GM19023 (cell line): ENCODE data around the gene C10orf71.
A peak's percentile ranks its signal among the peaks of the same experiment; 100 is the strongest.

Experiments
- ATAC-seq: cut with Tn5 transposase; IDR thresholded peaks from one replicate; pipeline ENCODE4 v1.9.1; 2021; ENCODE audit warnings: mild to moderate bottlenecking, moderate library complexity; ENCODE audit not compliant: unreplicated experiment

C10orf71 gene

GRCh38 chr10:49298983-49299815 is at the start of gene C10orf71:
TSS of gene C10orf71 (plus strand) at chr10:49299170. CDS start at chr10:49322546, 23,376 bp downstream.
- peak; percentile 4 for ATAC-seq

- ATAC-seq, result no peak
Observed at GRCh38 chr10:49252313-49253034, 46.5 kb upstream of the C10orf71 start.

GRCh38 chr10:49253340-49253906 is 45.5 kb upstream of the C10orf71 start:
- ATAC-seq, result no peak

- ATAC-seq, result no peak
Observed at GRCh38 chr10:49254150-49254549, 44.8 kb upstream of the C10orf71 start.

GRCh38 chr10:49254556-49255318 is 44.2 kb upstream of the C10orf71 start:
- no peak for ATAC-seq

- no peak for ATAC-seq
Observed at GRCh38 chr10:49255883-49256282, 43.1 kb upstream of the C10orf71 start.

- no peak for ATAC-seq
Observed at GRCh38 chr10:49257154-49257553, 41.8 kb upstream of the C10orf71 start.

- ATAC-seq, result no peak
Observed at GRCh38 chr10:49257626-49258349, 41.2 kb upstream of the C10orf71 start.

GRCh38 chr10:49258350-49258683 is 40.7 kb upstream of the C10orf71 start:
- ATAC-seq, result no peak

- no peak for ATAC-seq
Observed at GRCh38 chr10:49260644-49261296, 38.2 kb upstream of the C10orf71 start.

- no peak for ATAC-seq
Observed at GRCh38 chr10:49263591-49263990, 35.4 kb upstream of the C10orf71 start.

- ATAC-seq, result no peak
Observed at GRCh38 chr10:49264177-49264677, 34.7 kb upstream of the C10orf71 start.

GRCh38 chr10:49265885-49266284 is 33.1 kb upstream of the C10orf71 start:
- ATAC-seq, result no peak

GRCh38 chr10:49268185-49268584 is 30.8 kb upstream of the C10orf71 start:
- ATAC-seq, result no peak

- no peak for ATAC-seq
Observed at GRCh38 chr10:49269523-49269922, 29.4 kb upstream of the C10orf71 start.

GRCh38 chr10:49270565-49270964 is 28.4 kb upstream of the C10orf71 start:
- no peak for ATAC-seq

- no peak for ATAC-seq
Observed at GRCh38 chr10:49271346-49271745, 27.6 kb upstream of the C10orf71 start.

GRCh38 chr10:49272251-49273081 is 26.5 kb upstream of the C10orf71 start:
- ATAC-seq, result no peak

GRCh38 chr10:49273082-49273465 is 25.9 kb upstream of the C10orf71 start:
- ATAC-seq, result no peak
